Lower leg skin (tissue), 4 donors: ENCODE measurements around the gene DISC1. TPM values are rescaled to one million over a fixed set of nuclear protein-coding genes. Genes with fewer than 3 reads are reported as not detected.

Experiments used
- DNase-seq, 2 donors: peaks; one replicate each; pipeline ENCODE4 v3.0.0-alpha.2; 2019; ENCODE audit warnings: low spot score in 2 of 2
- H3K4me3 ChIP-seq: fragments of 200-600 bp; sonication (generic); 2 replicates; pipeline ENCODE4 v1.5.1; 2017; ENCODE audit warnings: mild to moderate bottlenecking, low read depth; ENCODE audit not compliant: poor library complexity, severe bottlenecking
- POLR2A ChIP-seq, 2 donors: fragments of 450-650 bp; IDR thresholded peaks; one replicate each; pipeline ENCODE4 v1.6.1; 2016 to 2017; ENCODE audit warnings: antibody characterized with exemption in 2 of 2, mild to moderate bottlenecking in 1 of 2, moderate library complexity in 1 of 2
- WGBS, 2 donors: methylation state at CpG; one replicate each; pipeline ENCODE4 v1.1.5; 2018; 5-methylcytosine and 5-hydroxymethylcytosine counted together
- intact Hi-C: fragments of 100-400 bp; cut with DNase I; formaldehyde crosslinking; loops from one replicate; pipeline ENCODE4 v1.15.0; 2023; ENCODE audit warnings: low total_unique reads
- total RNA-seq, 4 donors: library from RNA; depleted of rRNA; stranded (reverse); fragments of >200 nt; gene quantifications; one replicate each; pipeline ENCODE4 v1.1.0, GENCODE V29; 2016
- TF ChIP-seq, protein P1 (sequence below), 3 donors: fragments of 450-650 bp; IDR thresholded peaks; one replicate each; pipeline ENCODE4 v1.5.1; 2016; ENCODE audit warnings: antibody characterized with exemption in 3 of 3, mild to moderate bottlenecking in 3 of 3, moderate library complexity in 2 of 3

Gene DISC1
- total RNA-seq, 4 donors from 2014 or later, result 1.6 to 7.4 (median 3.5) TPM

DNA sequence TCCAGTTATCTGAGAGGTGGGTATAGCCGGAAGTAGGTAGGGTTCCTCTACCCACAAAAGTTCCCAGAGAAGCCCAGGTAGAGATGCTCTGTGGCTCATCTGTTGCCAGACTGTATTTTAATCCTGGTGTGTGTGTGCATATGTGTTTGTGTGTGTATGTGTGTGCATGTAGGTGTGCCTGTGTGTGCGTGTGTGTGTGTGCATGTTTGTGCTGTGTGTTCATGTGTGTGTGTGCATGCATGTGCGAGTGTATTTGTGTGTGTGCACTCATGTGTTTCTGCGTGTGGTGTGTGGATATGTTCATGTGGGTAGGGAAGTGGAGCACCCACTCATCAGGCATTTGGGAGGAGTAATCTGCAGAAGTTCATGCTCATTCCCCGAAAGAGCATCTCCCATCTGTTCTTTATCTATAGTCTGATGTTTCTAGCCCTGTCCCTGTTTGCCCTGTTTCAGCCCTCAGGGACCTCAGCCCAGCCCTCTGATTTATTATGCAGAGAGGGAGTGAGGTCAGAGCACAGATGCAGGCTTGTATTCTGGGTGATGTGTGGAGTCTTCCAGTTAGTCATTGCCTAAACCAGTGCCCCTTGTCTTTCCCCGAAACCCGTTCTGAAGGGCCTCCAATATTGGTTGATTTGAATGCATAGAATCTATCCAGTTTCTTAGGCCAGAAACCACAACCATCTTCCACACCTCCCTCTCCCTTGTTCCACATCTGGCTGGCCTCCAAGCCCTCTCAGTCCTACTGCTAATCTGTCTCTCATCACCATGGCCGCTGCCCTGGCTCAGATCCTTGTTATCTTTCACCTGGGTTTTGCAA, 69.1 kb downstream of the DISC1 start:
- no peak overlapping the region for H3K4me3 ChIP-seq
- no peak for DNase-seq
- intact Hi-C loops, result no loop called here
- 64 to 73% methylated on average over 8 of the region's 8 CpGs for WGBS, 2 donors
- TF ChIP-seq, protein P1, sequence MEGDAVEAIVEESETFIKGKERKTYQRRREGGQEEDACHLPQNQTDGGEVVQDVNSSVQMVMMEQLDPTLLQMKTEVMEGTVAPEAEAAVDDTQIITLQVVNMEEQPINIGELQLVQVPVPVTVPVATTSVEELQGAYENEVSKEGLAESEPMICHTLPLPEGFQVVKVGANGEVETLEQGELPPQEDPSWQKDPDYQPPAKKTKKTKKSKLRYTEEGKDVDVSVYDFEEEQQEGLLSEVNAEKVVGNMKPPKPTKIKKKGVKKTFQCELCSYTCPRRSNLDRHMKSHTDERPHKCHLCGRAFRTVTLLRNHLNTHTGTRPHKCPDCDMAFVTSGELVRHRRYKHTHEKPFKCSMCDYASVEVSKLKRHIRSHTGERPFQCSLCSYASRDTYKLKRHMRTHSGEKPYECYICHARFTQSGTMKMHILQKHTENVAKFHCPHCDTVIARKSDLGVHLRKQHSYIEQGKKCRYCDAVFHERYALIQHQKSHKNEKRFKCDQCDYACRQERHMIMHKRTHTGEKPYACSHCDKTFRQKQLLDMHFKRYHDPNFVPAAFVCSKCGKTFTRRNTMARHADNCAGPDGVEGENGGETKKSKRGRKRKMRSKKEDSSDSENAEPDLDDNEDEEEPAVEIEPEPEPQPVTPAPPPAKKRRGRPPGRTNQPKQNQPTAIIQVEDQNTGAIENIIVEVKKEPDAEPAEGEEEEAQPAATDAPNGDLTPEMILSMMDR (IDR thresholded peaks at IDR 0.05), result no peak
- no peak for TF ChIP-seq POLR2A (IDR thresholded peaks at IDR 0.05)

DNA sequence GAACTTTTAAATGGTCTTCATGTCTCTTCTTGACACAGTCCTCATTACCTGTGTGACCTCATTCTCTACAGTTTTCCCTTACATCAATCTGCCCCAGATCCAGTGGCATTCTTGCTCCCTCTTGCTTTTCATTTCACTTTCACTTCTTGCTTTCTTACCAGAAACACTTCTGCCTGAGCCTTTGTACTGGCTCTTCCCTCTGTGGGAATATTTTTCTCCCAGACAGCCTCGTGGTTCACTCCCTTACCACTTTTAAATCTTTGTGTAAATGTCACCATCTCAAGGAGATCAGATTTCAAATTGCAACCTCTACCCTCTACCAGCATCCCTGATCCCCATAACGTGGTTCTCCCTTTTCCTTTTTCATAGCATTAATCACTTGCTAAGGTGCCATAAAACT, 73.2 kb downstream of the DISC1 start:
- WGBS, 2 donors, result 41 to 43% methylated on average over 2 of the region's 2 CpGs
- no peak for DNase-seq
- H3K4me3 ChIP-seq, result no peak overlapping the region
- TF ChIP-seq, protein P1 (IDR thresholded peaks at IDR 0.05), result no peak
- TF ChIP-seq POLR2A (IDR thresholded peaks at IDR 0.05), result no peak
- intact Hi-C loops, result no loop called here

GRCh38 chr1:231701306-231701705, 74.7 kb downstream of the DISC1 start:
- DNase-seq, result no peak
- TF ChIP-seq, protein P1 (IDR thresholded peaks at IDR 0.05), result no peak
- TF ChIP-seq POLR2A (IDR thresholded peaks at IDR 0.05), result no peak
- intact Hi-C loops, result no loop called here
- H3K4me3 ChIP-seq, result no peak overlapping the region

DNA sequence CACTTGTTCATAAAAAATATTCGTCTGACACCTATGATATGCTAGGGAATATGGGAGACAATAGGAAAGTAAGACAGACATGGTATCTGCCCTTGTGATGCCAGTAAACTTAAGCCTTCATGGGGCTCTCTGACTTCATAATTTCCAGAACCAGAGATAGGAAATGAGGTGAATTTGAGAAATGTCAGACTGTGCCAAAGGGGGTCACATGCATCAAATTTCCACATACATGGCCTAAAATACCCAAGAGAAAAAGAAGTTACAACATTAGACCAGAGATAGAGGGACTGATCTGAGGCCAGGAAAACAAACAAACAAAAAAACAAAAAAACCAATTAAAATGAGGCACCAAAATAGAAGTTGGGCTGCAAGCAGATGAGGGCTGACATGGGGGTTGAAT, 75.7 kb downstream of the DISC1 start:
- intact Hi-C loops, result no loop called here
- WGBS, 2 donors, result 89 to 97% methylated on average over 1 of the region's 1 CpG
- H3K4me3 ChIP-seq, result no peak overlapping the region
- DNase-seq, result no peak
- TF ChIP-seq, protein P1 (IDR thresholded peaks at IDR 0.05), result no peak
- no peak for TF ChIP-seq POLR2A (IDR thresholded peaks at IDR 0.05)

DNA sequence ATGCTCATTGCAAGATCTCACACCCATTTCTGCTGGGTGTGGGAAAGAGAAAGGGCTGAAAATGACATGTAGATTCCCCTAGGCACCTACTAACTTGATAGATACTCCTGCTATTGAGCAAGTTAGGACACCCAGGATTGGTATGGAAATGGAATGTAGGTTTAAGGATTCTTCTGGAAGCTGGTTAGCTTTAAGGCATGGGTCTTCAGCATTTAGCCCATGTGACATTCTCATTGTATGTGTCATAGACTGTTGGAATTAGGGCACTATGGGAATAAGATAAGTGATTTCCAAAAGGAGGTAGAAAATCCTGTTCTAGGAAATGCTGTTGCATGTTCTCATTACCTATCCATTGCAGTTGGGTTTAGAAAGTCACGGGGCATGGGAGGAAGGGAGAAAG, 76.2 kb downstream of the DISC1 start:
- intact Hi-C loops, result no loop called here
- TF ChIP-seq, protein P1 (IDR thresholded peaks at IDR 0.05), result no peak
- TF ChIP-seq POLR2A (IDR thresholded peaks at IDR 0.05), result no peak
- 72 to 75% methylated on average over 1 of the region's 1 CpG for WGBS, 2 donors
- DNase-seq, result no peak
- no peak overlapping the region for H3K4me3 ChIP-seq
